Duodenal mucosa (tissue), 2 donors: ENCODE measurements around the gene ARFIP2.

Experiments
- H3K27ac ChIP-seq: one replicate; pipeline ENCODE4 v1.7.0; 2013; ENCODE audit warnings: low read depth, low read length
- H3K27me3 ChIP-seq, 2 donors: one replicate each; pipeline ENCODE4 v1.7.0; 2013; ENCODE audit warnings: low read length in 2 of 2, control low read depth in 1 of 2; ENCODE audit not compliant: insufficient read depth in 2 of 2, control insufficient read depth in 1 of 2
- H3K36me3 ChIP-seq, 2 donors: one replicate each; pipeline ENCODE4 v1.7.0; 2013; ENCODE audit warnings: low read length in 2 of 2, control low read depth in 1 of 2; ENCODE audit not compliant: insufficient read depth in 2 of 2, control insufficient read depth in 1 of 2
- H3K4me1 ChIP-seq, 2 donors: one replicate each; pipeline ENCODE4 v1.7.0; 2013; ENCODE audit warnings: low read length in 2 of 2, control low read depth in 1 of 2; ENCODE audit not compliant: insufficient read depth in 2 of 2, control insufficient read depth in 1 of 2
- H3K4me3 ChIP-seq, 2 donors: one replicate each; pipeline ENCODE4 v1.7.0; 2013; ENCODE audit warnings: low read length in 2 of 2, low read depth in 1 of 2
- H3K9ac ChIP-seq, 2 donors: one replicate each; pipeline ENCODE4 v1.7.0; 2013; ENCODE audit warnings: low read length in 2 of 2, low read depth in 1 of 2
- H3K9me3 ChIP-seq, 2 donors: one replicate each; pipeline ENCODE4 v1.7.0; 2013; ENCODE audit warnings: low read length in 2 of 2, control low read depth in 1 of 2; ENCODE audit not compliant: control insufficient read depth in 1 of 2

The ARFIP2 gene

GRCh38 chr11:6473451-6474412 is 7.4 kb downstream of the ARFIP2 start, which contains the start of gene TRIM3:
Gene TRIM3, minus strand, starts transcription at chr11:6473941. Its CDS starts 8,246 bp downstream, at chr11:6465695.
- peak within 1 kb of the TSS; percentile 87 to 88 for H3K9ac ChIP-seq
- peak within 1 kb of the TSS; percentile 90 for H3K27ac ChIP-seq
- H3K9me3 ChIP-seq: no peaks in the 10 kb centered on the region
- peaks cover 18 to 23% of the 10 kb centered on the region in 2 donors for H3K36me3 ChIP-seq
- peak within 1 kb of the TSS; percentile 81 to 86 for H3K4me3 ChIP-seq
- peaks cover 52 to 59% of the 10 kb centered on the region in 2 donors for H3K4me1 ChIP-seq
- no peaks in the 10 kb centered on the region for H3K27me3 ChIP-seq

DNA sequence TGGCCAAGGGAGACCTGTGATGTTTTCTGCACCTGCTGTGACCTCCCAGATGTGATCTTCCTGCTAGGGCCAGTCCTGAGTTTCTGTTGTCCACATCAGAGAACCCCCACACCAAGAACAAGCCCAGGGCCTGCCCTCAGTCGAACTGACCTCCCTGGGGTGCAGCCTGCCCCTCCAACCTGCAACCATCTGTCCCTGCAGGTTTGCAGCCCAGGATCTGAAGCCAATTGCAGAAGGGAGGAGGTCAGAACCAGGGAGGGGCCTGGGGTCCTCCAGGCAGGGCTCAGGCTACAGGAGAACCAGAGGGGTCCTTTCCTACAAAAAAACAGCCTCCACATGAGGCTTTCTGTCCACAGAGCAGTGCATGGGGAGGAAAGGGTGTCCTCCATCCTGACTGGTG is 8.2 kb downstream of the ARFIP2 start:
- peaks cover 56 to 63% of the 10 kb centered on the region in 2 donors for H3K4me1 ChIP-seq
- peak overlapping the region; percentile 61 to 86 for H3K4me3 ChIP-seq
- H3K27me3 ChIP-seq: no peaks in the 10 kb centered on the region
- peak overlapping the region; percentile 22 to 79 for H3K9ac ChIP-seq
- no peaks in the 10 kb centered on the region for H3K9me3 ChIP-seq
- peaks cover 11 to 15% of the 10 kb centered on the region in 2 donors for H3K36me3 ChIP-seq
- no peak overlapping the region for H3K27ac ChIP-seq

DNA sequence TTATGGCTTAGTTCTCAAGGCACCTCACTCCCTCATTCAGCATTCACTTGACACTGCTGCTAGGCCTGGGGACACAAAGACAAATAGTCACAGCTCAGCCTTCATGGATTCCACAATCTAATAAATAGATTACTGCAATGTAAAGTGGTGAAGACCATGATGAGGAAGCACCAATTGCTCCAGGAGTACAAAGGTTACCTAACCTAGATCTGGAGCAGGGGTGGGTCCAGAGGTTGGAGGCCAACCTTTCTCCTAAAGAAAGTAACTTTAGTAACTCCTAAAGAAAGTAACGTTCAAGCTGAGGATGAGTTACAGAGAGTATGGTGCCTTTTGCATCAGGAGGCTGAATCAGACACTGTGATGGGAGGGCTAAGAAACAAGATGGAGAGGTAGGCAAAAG is 11.5 kb downstream of the ARFIP2 start:
- Histone ChIP-seq H3K4me1 (peaks cover 41 to 46% of the 10 kb centered on the region in 2 donors), H3K9me3 (no peaks in the 10 kb centered on the region), H3K9ac (peak overlapping the region in 1 of 2 donors; percentile 22), H3K27me3 (no peaks in the 10 kb centered on the region), H3K27ac (no peak overlapping the region), H3K36me3 (peaks cover 2 to 4% of the 10 kb centered on the region in 2 donors), H3K4me3 (peak overlapping the region; percentile 21 to 26)

- Histone ChIP-seq H3K4me1 (peaks cover 35 to 42% of the 10 kb centered on the region in 2 donors), H3K27ac (no peak overlapping the region), H3K4me3 (peak overlapping the region; percentile 21 to 26), H3K27me3 (no peaks in the 10 kb centered on the region), H3K9ac (peak overlapping the region in 1 of 2 donors; percentile 22), H3K9me3 (no peaks in the 10 kb centered on the region), H3K36me3 (peaks cover 6% of the 10 kb centered on the region in 2 donors)
Measured at GRCh38 chr11:6468712-6469495, 12.2 kb downstream of the ARFIP2 start.

GRCh38 chr11:6459099-6459450 is 22.1 kb downstream of the ARFIP2 start:
- Histone ChIP-seq H3K4me3 (no peak overlapping the region), H3K36me3 (peaks cover 36 to 68% of the 10 kb centered on the region in 2 donors)

DNA sequence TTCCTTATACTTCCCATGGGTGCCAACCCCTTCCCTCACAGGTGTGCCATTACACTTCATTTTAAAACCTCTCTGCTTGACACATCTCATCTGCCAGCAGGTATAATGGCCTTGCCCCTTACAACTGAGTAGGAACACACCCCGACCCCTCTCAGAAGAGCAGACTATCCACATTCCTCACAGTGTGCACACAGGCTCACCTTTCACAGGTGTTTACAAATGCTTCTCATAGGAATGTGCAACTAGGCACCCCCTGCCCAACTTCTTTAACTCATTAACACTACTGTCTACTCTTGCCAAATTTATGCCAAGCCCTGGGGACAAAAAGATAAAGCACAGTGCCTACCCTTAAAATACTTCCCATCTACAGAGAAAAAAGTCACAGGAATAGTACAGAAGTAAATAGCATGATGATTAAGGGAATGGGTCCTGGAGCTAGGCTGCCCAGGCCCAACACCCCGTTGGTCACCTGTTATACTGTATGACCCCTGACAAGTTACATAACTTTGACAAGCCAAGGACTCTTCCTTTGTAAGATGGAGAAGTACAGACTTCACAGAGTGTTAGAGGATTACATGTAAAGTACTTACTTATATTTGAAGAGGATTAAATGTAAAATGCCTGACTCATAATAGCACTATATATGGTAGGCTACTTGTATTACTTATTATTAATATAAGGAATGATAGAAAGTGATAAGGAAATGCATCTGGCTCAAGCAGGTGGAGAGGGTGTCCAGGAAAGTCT is 22.6 kb downstream of the ARFIP2 start:
- peaks cover 20% of the 10 kb centered on the region in 2 donors for H3K4me1 ChIP-seq
- H3K36me3 ChIP-seq: peaks cover 31 to 68% of the 10 kb centered on the region in 2 donors
- no peak overlapping the region for H3K9ac ChIP-seq
- no peak overlapping the region for H3K4me3 ChIP-seq
- H3K27me3 ChIP-seq: no peaks in the 10 kb centered on the region
- H3K27ac ChIP-seq: no peak overlapping the region
- no peaks in the 10 kb centered on the region for H3K9me3 ChIP-seq

More at GRCh38 chr11:6459099-6459450, 22.1 kb downstream of the ARFIP2 start:
- Histone ChIP-seq H3K9ac (no peak overlapping the region), H3K27me3 (no peaks in the 10 kb centered on the region), H3K27ac (no peak overlapping the region), H3K9me3 (no peaks in the 10 kb centered on the region), H3K4me1 (peaks cover 20 to 23% of the 10 kb centered on the region in 2 donors)

DNA sequence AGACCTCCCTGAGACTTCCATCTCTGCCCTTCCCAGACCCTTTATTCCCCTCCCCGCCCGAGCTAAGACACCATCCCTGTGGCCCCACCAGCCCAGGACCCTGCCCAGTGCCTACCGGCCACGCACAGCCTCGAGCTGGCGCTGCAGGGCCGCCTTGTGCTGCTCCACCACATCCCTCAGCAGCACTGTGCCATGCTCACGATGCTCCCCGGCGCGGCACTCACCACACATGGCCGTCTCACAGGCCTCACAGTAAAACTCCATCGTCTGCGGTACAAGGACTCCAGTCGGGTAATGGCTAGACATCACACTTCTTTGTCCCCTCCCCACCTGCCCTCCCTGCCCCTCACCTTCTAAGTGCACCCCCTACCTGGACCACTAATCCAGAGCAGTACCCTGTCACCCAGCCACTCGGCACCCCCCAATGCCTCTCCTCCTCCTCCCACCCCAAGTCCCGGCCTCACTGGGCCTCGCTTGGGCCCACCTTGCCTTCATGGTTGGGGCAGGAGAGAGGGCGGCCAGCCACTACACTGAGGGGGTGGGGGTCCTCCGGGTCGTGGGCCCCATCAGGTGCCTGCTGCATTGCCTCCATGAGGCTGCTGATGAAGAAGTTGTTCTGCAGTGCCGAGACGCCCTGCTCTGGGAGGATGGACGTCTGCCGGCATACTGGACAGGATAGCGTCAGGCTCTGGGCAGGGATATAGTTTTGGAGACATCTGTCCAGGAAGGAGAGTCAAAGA is 23.4 kb downstream of the ARFIP2 start:
- Histone ChIP-seq H3K27ac (no peak overlapping the region), H3K9me3 (no peaks in the 10 kb centered on the region), H3K27me3 (no peaks in the 10 kb centered on the region), H3K36me3 (peaks cover 32 to 73% of the 10 kb centered on the region in 2 donors), H3K4me3 (no peak overlapping the region), H3K4me1 (peaks cover 18 to 20% of the 10 kb centered on the region in 2 donors), H3K9ac (no peak overlapping the region)

DNA sequence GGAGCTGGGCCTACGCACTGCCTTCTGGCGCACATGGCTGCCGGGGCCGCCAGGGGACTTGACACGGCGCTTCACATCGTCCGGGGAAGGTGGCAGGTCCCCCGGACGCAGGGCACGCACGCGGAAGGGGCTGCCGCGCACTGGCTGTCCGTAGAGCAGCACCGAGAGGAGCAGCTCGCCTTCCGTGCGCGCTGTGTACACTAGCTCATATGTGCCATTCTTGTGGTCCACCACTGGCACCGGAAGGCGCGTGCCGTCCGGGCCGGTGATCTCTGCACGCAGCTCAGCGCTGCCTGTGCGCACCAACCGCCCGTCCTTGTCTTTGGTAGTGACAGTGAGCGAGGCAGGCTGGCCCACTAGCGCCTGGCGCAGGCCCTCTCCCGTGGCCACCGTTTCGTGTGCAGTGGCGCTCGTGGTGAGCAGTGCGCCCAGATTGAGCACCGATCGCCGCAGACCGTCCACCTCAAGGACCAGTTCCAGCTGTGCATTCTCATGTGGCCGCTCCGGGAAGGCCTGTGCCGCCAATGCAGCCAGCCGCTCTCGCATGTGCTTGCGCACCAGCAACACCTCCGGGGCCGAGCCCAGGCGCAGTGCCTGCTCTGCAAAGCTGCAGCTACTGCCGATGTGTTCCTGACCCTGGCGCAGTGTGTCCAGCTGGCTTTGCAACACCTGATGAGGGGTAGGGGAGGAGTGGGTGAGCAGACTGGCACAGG is 24.6 kb downstream of the ARFIP2 start:
- Histone ChIP-seq H3K4me3 (no peak overlapping the region), H3K9ac (no peak overlapping the region), H3K36me3 (peaks cover 35 to 80% of the 10 kb centered on the region in 2 donors), H3K27me3 (no peaks in the 10 kb centered on the region), H3K27ac (no peak overlapping the region), H3K9me3 (no peaks in the 10 kb centered on the region), H3K4me1 (peaks cover 18 to 20% of the 10 kb centered on the region in 2 donors)

GRCh38 chr11:6455070-6455469 is 26.1 kb downstream of the ARFIP2 start:
- H3K27ac ChIP-seq: no peak overlapping the region
- peaks cover 17 to 18% of the 10 kb centered on the region in 2 donors for H3K4me1 ChIP-seq
- no peak overlapping the region for H3K9ac ChIP-seq
- no peaks in the 10 kb centered on the region for H3K9me3 ChIP-seq
- H3K4me3 ChIP-seq: no peak overlapping the region
- H3K36me3 ChIP-seq: peaks cover 48 to 84% of the 10 kb centered on the region in 2 donors
- no peaks in the 10 kb centered on the region for H3K27me3 ChIP-seq
